Endodermal cell (in vitro differentiated cells): ENCODE results near the gene INTS11. TPM values are rescaled to one million over a fixed set of nuclear protein-coding genes. Genes with fewer than 3 reads are reported as not detected.
A peak's percentile ranks its signal among the peaks of the same experiment; 100 is the strongest.

Experiments
- DNase-seq: peaks from one replicate; pipeline ENCODE4 v3.0.0-alpha.2; 2017
- H3K27ac ChIP-seq: 2 replicates; pipeline ENCODE4 v1.5.1; 2013; ENCODE audit warnings: mild to moderate bottlenecking, low read depth, low read length, moderate library complexity
- H3K27me3 ChIP-seq: 2 replicates; pipeline ENCODE4 v1.6.1; 2013; ENCODE audit warnings: mild to moderate bottlenecking, low read length, moderate library complexity; ENCODE audit not compliant: insufficient read depth, control insufficient read depth, poor library complexity, severe bottlenecking
- H3K36me3 ChIP-seq: 2 replicates; pipeline ENCODE4 v1.7.0; 2013; ENCODE audit warnings: mild to moderate bottlenecking, low read length, moderate library complexity; ENCODE audit not compliant: control insufficient read depth, insufficient read depth
- H3K4me1 ChIP-seq: one replicate; pipeline ENCODE4 v1.7.0; 2013; ENCODE audit warnings: low read length; ENCODE audit not compliant: control insufficient read depth, insufficient read depth
- H3K4me3 ChIP-seq: 2 replicates; pipeline ENCODE4 v1.5.1; 2013; ENCODE audit warnings: mild to moderate bottlenecking, low read length, moderate library complexity
- H3K9ac ChIP-seq: 2 replicates; pipeline ENCODE4 v1.6.1; 2013; ENCODE audit warnings: mild to moderate bottlenecking, low read length, moderate library complexity; ENCODE audit not compliant: poor library complexity, severe bottlenecking; ENCODE audit errors: extremely low read depth
- H3K9me3 ChIP-seq: 2 replicates; pipeline ENCODE4 v1.6.1; 2013; ENCODE audit warnings: mild to moderate bottlenecking, low read length, moderate library complexity; ENCODE audit not compliant: control insufficient read depth
- H3K27ac Mint-ChIP-seq: 2 replicates; pipeline ENCODE4 v1.8.0; 2020; ENCODE audit warnings: mixed read lengths
- H3K27me3 Mint-ChIP-seq: 2 replicates; pipeline ENCODE4 v1.8.0; 2021; ENCODE audit warnings: mild to moderate bottlenecking, mixed read lengths; ENCODE audit not compliant: insufficient read depth
- H3K36me3 Mint-ChIP-seq: 2 replicates; pipeline ENCODE4 v1.8.0; 2020; ENCODE audit warnings: low read depth, mixed read lengths
- H3K4me1 Mint-ChIP-seq: 2 replicates; pipeline ENCODE4 v1.8.0; 2020; ENCODE audit warnings: mixed read lengths
- H3K4me3 Mint-ChIP-seq: 2 replicates; pipeline ENCODE4 v1.8.0; 2020; ENCODE audit warnings: mild to moderate bottlenecking, moderate library complexity, mixed read lengths
- H3K9me3 Mint-ChIP-seq: 2 replicates; pipeline ENCODE4 v1.8.0; 2020; ENCODE audit warnings: mild to moderate bottlenecking, mixed read lengths
- CTCF ChIP-seq: fragments of 200-600 bp; sonication (generic); conservative IDR thresholded peaks from 2 replicates; pipeline ENCODE4 v1.5.0; 2021; ENCODE audit warnings: antibody characterized with exemption, mild to moderate bottlenecking
- WGBS, 2 experiments: methylation state at CpG; one replicate each; pipeline versions ENCODE4 v1.1.5 to v1.1.7; 2013; ENCODE audit warnings: missing lambda C conversion rate in 2 of 2, mixed read lengths in 1 of 2; ENCODE audit not compliant: insufficient coverage in 1 of 2, insufficient read length in 1 of 2; 5-methylcytosine and 5-hydroxymethylcytosine counted together
- total RNA-seq, 2 donors: library from RNA; stranded (reverse); fragmentation: NEBNext Ultra II Directional in 1 of 2; extraction: Animal tissue kit (Norgen Biotek cat#: 25700) in 1 of 2; gene quantifications; 2 replicates in 1 of 2; 3 replicates in 1 of 2; pipeline ENCODE4 v1.2.1, GENCODE V29; 2021

INTS11 gene
- total RNA-seq, 2 donors from 2014 or later: 146 to 153 TPM

- Mint-ChIP-seq H3K27ac (peak overlapping the region; percentile 21), H3K4me1 (peaks cover 15% of the 10 kb centered on the region), H3K27me3 (no peaks in the 10 kb centered on the region), H3K9me3 (no peaks in the 10 kb centered on the region), H3K4me3 (peak overlapping the region; percentile 66), H3K36me3 (no peaks in the 10 kb centered on the region)
- no peak for TF ChIP-seq CTCF
- peaks cover 13% of the 10 kb centered on the region for H3K36me3 ChIP-seq
- H3K27me3 ChIP-seq: no peaks in the 10 kb centered on the region
- H3K9me3 ChIP-seq: no peaks in the 10 kb centered on the region
- 68 to 72% methylated on average over 25 to 27 of the region's 27 CpGs for WGBS, 2 experiments
- DNase-seq: no peak
- H3K9ac ChIP-seq: peak overlapping the region; percentile 32
- peak overlapping the region; percentile 79 for H3K4me3 ChIP-seq
- peaks cover 20% of the 10 kb centered on the region for H3K4me1 ChIP-seq
- peak overlapping the region; percentile 21 for H3K27ac ChIP-seq
Measured at GRCh38 chr1:1306661-1307260, 17.7 kb downstream of the INTS11 start.

- H3K36me3 ChIP-seq: peaks cover 8% of the 10 kb centered on the region
- no peaks in the 10 kb centered on the region for H3K9me3 Mint-ChIP-seq
- no peaks in the 10 kb centered on the region for H3K9me3 ChIP-seq
- H3K4me3 ChIP-seq: peak overlapping the region; percentile 79
- H3K27ac ChIP-seq: peak overlapping the region; percentile 76
- no peaks in the 10 kb centered on the region for H3K27me3 ChIP-seq
- H3K27me3 Mint-ChIP-seq: no peaks in the 10 kb centered on the region
- H3K4me3 Mint-ChIP-seq: peak overlapping the region; percentile 66
- H3K4me1 Mint-ChIP-seq: peaks cover 15% of the 10 kb centered on the region
- H3K27ac Mint-ChIP-seq: peak overlapping the region; percentile 61
- no peak for TF ChIP-seq CTCF
- H3K9ac ChIP-seq: no peak overlapping the region
- DNase-seq: peak; percentile 76
- peaks cover 20% of the 10 kb centered on the region for H3K4me1 ChIP-seq
- 61 to 67% methylated on average over 4 to 11 of the region's 11 CpGs for WGBS, 2 experiments
- no peaks in the 10 kb centered on the region for H3K36me3 Mint-ChIP-seq
Measured at GRCh38 chr1:1306070-1306660, 18.3 kb downstream of the INTS11 start.

GRCh38 chr1:1305300-1306069, 19.0 kb downstream of the INTS11 start:
- peak overlapping the region; percentile 61 for H3K27ac Mint-ChIP-seq
- DNase-seq: no peak
- H3K36me3 ChIP-seq: peaks cover 2% of the 10 kb centered on the region
- no peaks in the 10 kb centered on the region for H3K9me3 ChIP-seq
- H3K27me3 ChIP-seq: no peaks in the 10 kb centered on the region
- H3K4me1 ChIP-seq: peaks cover 20% of the 10 kb centered on the region
- H3K27me3 Mint-ChIP-seq: no peaks in the 10 kb centered on the region
- peak overlapping the region; percentile 66 for H3K4me3 Mint-ChIP-seq
- no peaks in the 10 kb centered on the region for H3K36me3 Mint-ChIP-seq
- H3K4me3 ChIP-seq: peak overlapping the region; percentile 79
- H3K9me3 Mint-ChIP-seq: no peaks in the 10 kb centered on the region
- H3K27ac ChIP-seq: peak overlapping the region; percentile 76
- no peak for TF ChIP-seq CTCF
- H3K9ac ChIP-seq: no peak overlapping the region
- H3K4me1 Mint-ChIP-seq: peaks cover 15% of the 10 kb centered on the region
- 70 to 75% methylated on average over 13 to 25 of the region's 25 CpGs for WGBS, 2 experiments
